ENCODE results near the gene TMEM255B. TPM values are rescaled to one million over a fixed set of nuclear protein-coding genes. Genes with fewer than 3 reads are reported as not detected.

Gene TMEM255B
- total RNA-seq, 1 donor from 2014 or later, result 321 TPM

DNA sequence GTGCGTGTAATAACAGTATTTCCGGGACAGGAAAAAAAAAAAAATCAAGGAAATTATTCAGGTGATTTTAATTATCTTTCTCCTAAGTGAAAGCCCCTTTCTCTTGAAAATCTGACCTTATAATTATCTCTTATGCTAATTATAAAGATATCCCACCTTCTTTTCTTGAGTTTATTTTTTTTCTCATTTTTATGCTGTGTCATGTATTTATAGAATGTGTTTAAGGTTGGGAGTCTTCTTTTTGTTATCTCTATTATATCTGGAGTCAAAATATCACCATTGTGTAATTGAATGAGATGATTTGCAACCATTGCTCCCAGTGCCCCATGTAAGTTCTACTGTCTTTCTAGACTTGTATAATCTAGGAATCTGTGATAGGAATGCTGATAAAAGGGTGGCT lies 3.0 kb downstream of the TMEM255B start:
- DNase-seq (ENCODE audit: low spot score), result no peak
- peak overlapping the region; percentile 99 for H3K4me3 Mint-ChIP-seq (ENCODE audit: unreplicated experiment)
- H3K36me3 Mint-ChIP-seq (ENCODE audit: low read depth, unreplicated experiment), result peaks cover 44% of the 10 kb centered on the region
- peaks cover 28% of the 10 kb centered on the region for H3K27me3 Mint-ChIP-seq (ENCODE audit: unreplicated experiment)
- H3K4me1 Mint-ChIP-seq (ENCODE audit: unreplicated experiment), result peaks cover 75% of the 10 kb centered on the region
- no peak for TF ChIP-seq CTCF (IDR thresholded peaks at IDR 0.05; ENCODE audit: unreplicated experiment)
- peak overlapping the region; percentile 25 for H3K27ac Mint-ChIP-seq (ENCODE audit: unreplicated experiment)
- no peaks in the 10 kb centered on the region for H3K9me3 Mint-ChIP-seq (ENCODE audit: unreplicated experiment)

GRCh38 chr13:113762538-113762937 lies 3.5 kb downstream of the TMEM255B start:
- peak overlapping the region; percentile 99 for H3K4me3 Mint-ChIP-seq (ENCODE audit: unreplicated experiment)
- H3K4me1 Mint-ChIP-seq (ENCODE audit: unreplicated experiment), result peaks cover 72% of the 10 kb centered on the region
- no peak for DNase-seq (ENCODE audit: low spot score)
- peaks cover 28% of the 10 kb centered on the region for H3K27me3 Mint-ChIP-seq (ENCODE audit: unreplicated experiment)
- peaks cover 45% of the 10 kb centered on the region for H3K36me3 Mint-ChIP-seq (ENCODE audit: low read depth, unreplicated experiment)
- no peak for TF ChIP-seq CTCF (IDR thresholded peaks at IDR 0.05; ENCODE audit: unreplicated experiment)
- no peaks in the 10 kb centered on the region for H3K9me3 Mint-ChIP-seq (ENCODE audit: unreplicated experiment)
- peak overlapping the region; percentile 25 for H3K27ac Mint-ChIP-seq (ENCODE audit: unreplicated experiment)

DNA sequence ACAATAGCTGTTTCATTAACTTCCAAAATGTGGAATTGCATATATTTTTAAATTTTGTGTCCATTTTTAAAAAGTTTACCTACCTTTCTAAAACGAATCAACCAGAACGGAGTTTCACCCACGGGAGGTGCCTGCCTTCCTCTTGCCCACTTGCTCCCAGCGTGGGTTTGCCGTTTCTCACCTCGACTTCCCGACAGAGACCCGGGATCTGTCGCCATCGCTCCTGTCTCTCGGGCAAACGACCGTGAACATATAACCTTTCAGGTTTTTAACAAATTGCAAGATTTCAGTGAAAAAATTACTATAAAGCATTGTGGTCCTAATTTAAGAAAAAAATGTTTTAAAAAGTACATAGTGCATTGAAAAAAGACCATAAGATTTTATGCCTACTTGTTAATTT lies 4.2 kb downstream of the TMEM255B start:
- H3K36me3 Mint-ChIP-seq (ENCODE audit: low read depth, unreplicated experiment), result peaks cover 48% of the 10 kb centered on the region
- H3K4me1 Mint-ChIP-seq (ENCODE audit: unreplicated experiment), result peaks cover 70% of the 10 kb centered on the region
- H3K27ac Mint-ChIP-seq (ENCODE audit: unreplicated experiment), result no peak overlapping the region
- H3K9me3 Mint-ChIP-seq (ENCODE audit: unreplicated experiment), result no peaks in the 10 kb centered on the region
- no peak for TF ChIP-seq CTCF (IDR thresholded peaks at IDR 0.05; ENCODE audit: unreplicated experiment)
- no peak for DNase-seq (ENCODE audit: low spot score)
- H3K27me3 Mint-ChIP-seq (ENCODE audit: unreplicated experiment), result peaks cover 28% of the 10 kb centered on the region
- H3K4me3 Mint-ChIP-seq (ENCODE audit: unreplicated experiment), result peak overlapping the region; percentile 73

- Mint-ChIP-seq H3K27ac (ENCODE audit: unreplicated experiment) (no peak overlapping the region), H3K9me3 (ENCODE audit: unreplicated experiment) (no peaks in the 10 kb centered on the region), H3K36me3 (ENCODE audit: low read depth, unreplicated experiment) (peaks cover 54% of the 10 kb centered on the region), H3K27me3 (ENCODE audit: unreplicated experiment) (peaks cover 28% of the 10 kb centered on the region), H3K4me3 (ENCODE audit: unreplicated experiment) (no peak overlapping the region), H3K4me1 (ENCODE audit: unreplicated experiment) (peaks cover 66% of the 10 kb centered on the region)
- DNase-seq (ENCODE audit: low spot score), result no peak
- TF ChIP-seq CTCF (IDR thresholded peaks at IDR 0.05; ENCODE audit: unreplicated experiment), result no peak
Measured at GRCh38 chr13:113763961-113764792, 5.2 kb downstream of the TMEM255B start.
